Stomach (tissue), 4 donors: ENCODE measurements around the gene MUC6.

Experiments used
- CTCF ChIP-seq, 7 experiments: fragments of 450-650 bp in 4 of 7; fragments of 200-600 bp in 3 of 7; sonication (generic) in 3 of 7; IDR thresholded peaks; one replicate each; pipeline ENCODE4 v1.5.1; 2016 to 2019; ENCODE audit warnings: antibody characterized with exemption in 7 of 7, control low read depth in 2 of 7, mild to moderate bottlenecking in 1 of 7
- POLR2AphosphoS5 ChIP-seq, 3 donors: sonication (generic); formaldehyde crosslinking; IDR thresholded peaks; one replicate each; pipeline ENCODE4 v1.6.1; 2016; ENCODE audit warnings: antibody characterized with exemption in 3 of 3

- TF ChIP-seq CTCF (IDR thresholded peaks at IDR 0.05) (no peak), POLR2AphosphoS5 (IDR thresholded peaks at IDR 0.05) (no peak)
These were observed 1.1 kb upstream of the MUC6 start for GRCh38 chr11:1037506-1038055.
